Epithelial cell of esophagus (primary cell): ENCODE measurements around the gene MICOS13.

Source experiments
- DNase-seq: peaks from one replicate; pipeline ENCODE4 v3.0.0; 2010; ENCODE audit warnings: low read depth
- H3K4me3 ChIP-seq: 2 replicates; pipeline ENCODE4 v1.5.1; 2011; ENCODE audit warnings: mild to moderate bottlenecking, low read length, control low read depth
- CTCF ChIP-seq: IDR thresholded peaks from 2 replicates; pipeline ENCODE4 v1.5.1; 2011; ENCODE audit warnings: low read depth, mild to moderate bottlenecking, low read length, control low read depth, inconsistent platforms; ENCODE audit not compliant: insufficient read depth; ENCODE audit errors: missing control alignments

The MICOS13 gene

DNA sequence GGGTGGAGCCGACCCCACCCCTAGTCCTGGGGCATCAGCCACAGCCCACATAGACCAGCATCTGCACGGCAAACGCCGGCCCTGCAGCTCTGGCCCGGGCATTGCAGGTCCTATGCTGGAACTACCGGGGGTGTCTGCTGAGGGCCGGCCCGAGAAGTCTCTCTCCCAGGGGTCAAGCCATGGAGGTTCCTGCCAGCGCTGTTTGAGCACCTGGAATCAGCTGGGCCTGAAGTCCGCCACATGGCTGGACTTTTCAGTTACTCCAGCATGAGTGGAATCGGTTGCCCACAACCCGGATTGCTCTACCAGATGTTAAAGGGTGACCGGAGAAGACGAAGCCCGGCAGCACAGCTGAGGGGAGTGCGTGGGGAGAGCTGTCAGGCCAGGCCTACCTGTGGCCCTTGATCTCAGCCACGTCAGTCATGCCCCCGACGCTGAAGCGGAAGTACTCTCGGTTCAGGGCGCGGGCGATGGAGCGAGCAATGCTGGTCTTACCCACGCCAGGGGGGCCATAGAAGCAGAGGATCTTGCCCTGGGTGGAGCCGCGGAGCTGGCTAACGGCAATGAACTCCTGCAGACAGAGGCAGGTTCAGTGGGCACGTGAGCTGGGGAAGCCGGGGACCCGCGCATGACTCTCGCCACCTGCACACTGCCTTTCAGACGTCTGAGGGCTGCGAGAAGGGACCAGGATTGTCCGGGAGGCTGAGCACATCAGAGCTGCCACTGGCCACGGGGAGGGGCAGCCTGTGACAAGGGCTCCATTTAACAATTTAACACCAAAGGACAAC is 18.5 kb upstream of the MICOS13 start:
- no peak for TF ChIP-seq CTCF
- DNase-seq = no peak
- H3K4me3 ChIP-seq = no peak overlapping the region

- TF ChIP-seq CTCF = no peak
- H3K4me3 ChIP-seq = no peak overlapping the region
Measured at GRCh38 chr19:5697890-5698634, 17.7 kb upstream of the MICOS13 start.

DNA sequence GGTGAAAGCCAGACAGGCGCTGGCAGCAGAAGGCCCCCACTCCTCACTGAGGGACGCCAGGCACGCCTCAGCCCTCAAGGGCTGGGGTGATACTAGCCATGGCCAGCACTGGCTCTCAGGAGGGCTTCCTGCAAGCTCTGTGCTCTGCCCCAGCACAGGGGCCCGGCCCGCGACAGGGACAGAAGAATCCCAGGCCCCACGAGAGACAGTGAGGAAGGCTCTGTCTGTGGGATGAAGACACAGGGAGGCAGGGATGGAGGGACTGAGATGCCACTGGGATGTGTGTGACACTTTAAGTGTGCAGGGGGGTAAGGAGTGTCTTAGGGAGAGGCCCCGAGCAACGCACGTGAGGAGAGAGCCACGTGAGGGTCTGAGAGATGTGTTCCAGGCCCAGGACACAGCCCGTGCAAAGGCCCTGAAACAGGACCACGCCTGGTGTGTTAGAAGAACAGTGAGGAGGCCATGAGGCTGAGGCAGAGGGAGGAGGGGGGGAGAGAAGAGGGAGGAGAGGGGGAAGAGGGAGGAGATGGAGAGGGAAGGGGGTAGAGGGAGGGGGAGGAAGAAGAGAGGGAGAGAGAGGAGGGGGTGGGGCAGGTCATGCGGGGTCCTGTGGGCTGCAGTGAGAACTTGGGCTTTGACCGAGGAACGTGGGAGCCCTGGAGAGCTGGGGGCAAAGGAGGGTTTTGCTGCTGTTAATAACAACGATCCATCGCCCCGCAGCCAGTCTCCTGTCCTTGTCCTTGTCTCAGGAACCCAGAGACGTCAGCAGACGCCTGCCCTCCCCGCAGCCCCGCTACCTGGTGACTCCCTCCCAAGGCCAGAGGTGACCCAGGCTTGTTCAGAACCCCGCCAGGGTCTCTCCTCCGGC is 16.9 kb upstream of the MICOS13 start:
- DNase-seq = no peak
- H3K4me3 ChIP-seq = no peak overlapping the region
- TF ChIP-seq CTCF = no peak

More at GRCh38 chr19:5697890-5698634, 17.7 kb upstream of the MICOS13 start:
- DNase-seq = no peak

- DNase-seq = no peak
- TF ChIP-seq CTCF = no peak
- no peak overlapping the region for H3K4me3 ChIP-seq
Measured at GRCh38 chr19:5696196-5697021, 16.1 kb upstream of the MICOS13 start.

DNA sequence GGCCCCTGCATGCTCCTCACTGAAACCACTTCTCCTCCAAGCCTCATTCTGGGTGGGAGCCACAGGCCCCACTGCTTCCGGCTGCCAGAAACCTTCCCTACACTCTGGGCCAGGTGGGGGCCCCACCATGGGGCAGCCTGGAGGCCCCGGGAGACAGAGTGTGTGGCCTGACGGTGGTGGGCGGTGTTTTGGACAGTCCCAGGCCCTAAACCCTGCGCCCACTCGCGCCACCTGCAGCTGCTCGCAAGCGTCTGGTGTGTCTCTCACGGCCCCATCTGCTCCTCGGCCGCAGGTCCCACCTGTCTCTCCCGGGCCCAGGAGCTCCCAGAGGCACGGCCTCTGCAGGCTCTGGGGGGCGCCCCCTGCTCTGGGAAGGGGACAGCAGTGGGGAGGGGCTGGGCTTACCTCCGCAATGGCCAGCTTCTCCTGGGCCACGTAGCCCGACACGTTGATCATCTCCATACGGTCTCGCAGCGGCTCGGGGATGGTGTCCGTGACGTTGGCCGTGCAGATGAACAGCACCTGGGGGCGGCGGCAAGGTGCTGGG is 15.4 kb upstream of the MICOS13 start:
- no peak for TF ChIP-seq CTCF
- no peak overlapping the region for H3K4me3 ChIP-seq
- DNase-seq = no peak
